ENCODE measurements around the gene RAF1. TPM values are rescaled to one million over a fixed set of nuclear protein-coding genes. Genes with fewer than 3 reads are reported as not detected.

Gene RAF1
- total and polyA plus RNA-seq, 9 of the 15 experiments (the other 6 are each of a cell fraction or from before 2014, with no cell fraction given) = 28.0 to 183 (median 85.6) TPM

- TF ChIP-seq TRIM25 (IDR thresholded peaks at IDR 0.05; ENCODE audit: borderline replicate concordance) (no peak), ZBTB12 (CRISPR knock-in tag; IDR thresholded peaks at IDR 0.05) (no peak; the same call in 1 of the 2 replicates), GABPB2 (CRISPR knock-in tag; conservative IDR thresholded peaks at IDR 0.05) (no peak), ATF6 (CRISPR knock-in tag; IDR thresholded peaks at IDR 0.05) (peak; percentile 41; the same call in 1 of the 2 replicates), SAFB2 (IDR thresholded peaks at IDR 0.05; ENCODE audit: borderline replicate concordance, low read depth, low read length, severe bottlenecking) (no peak), ZNF224 (CRISPR knock-in tag; IDR thresholded peaks at IDR 0.05) (no peak), NR2C1 (IDR thresholded peaks at IDR 0.05) (no peak), NR2C1 (tag; IDR thresholded peaks at IDR 0.05) (no peak), NCOA2 (IDR thresholded peaks at IDR 0.05; ENCODE audit: partially characterized antibody in 2 of 2) (no peak), ERF (CRISPR knock-in tag; IDR thresholded peaks at IDR 0.05) (peak; percentile 33; the same call in 1 of the 2 replicates), CREB5 (CRISPR knock-in tag; IDR thresholded peaks at IDR 0.05) (no peak), ETV1 (tag; conservative IDR thresholded peaks at IDR 0.05; ENCODE audit: low read depth) (no peak), SPI1 (IDR thresholded peaks at IDR 0.05; ENCODE audit: borderline replicate concordance, low read depth, low read length) (no peak), TAL1 (IDR thresholded peaks at IDR 0.05) (no peak), ZBTB49 (CRISPR knock-in tag; IDR thresholded peaks at IDR 0.05; ENCODE audit: borderline replicate concordance) (no peak), NFXL1 (CRISPR knock-in tag; IDR thresholded peaks at IDR 0.05) (no peak), HNRNPUL1 (IDR thresholded peaks at IDR 0.05; ENCODE audit: low read length) (no peak), CREB1 (IDR thresholded peaks at IDR 0.05) (peak; percentile 87), CREB1 (CRISPR knock-in tag; IDR thresholded peaks at IDR 0.05) (peak; percentile 85)
Measured at GRCh38 chr3:12663936-12664908, at the start of gene RAF1 (continued).

Data from K562 (cell line).